Ishikawa (cell line): Measurements from ENCODE around the gene ROBO1.

Experiments
- CEBPB ChIP-seq: IDR thresholded peaks from 2 replicates; pipeline ENCODE4 v1.6.1; 2012
- CREB1 ChIP-seq: IDR thresholded peaks from 2 replicates; pipeline ENCODE4 v1.6.1; 2012; ENCODE audit warnings: low read depth
- EGR1 ChIP-seq: IDR thresholded peaks from 2 replicates; pipeline ENCODE4 v1.6.1; 2012
- EP300 ChIP-seq: IDR thresholded peaks from 2 replicates; pipeline ENCODE4 v1.6.1; 2012; ENCODE audit warnings: borderline replicate concordance
- FOXM1 ChIP-seq: IDR thresholded peaks from 2 replicates; pipeline ENCODE4 v1.6.1; 2012; ENCODE audit warnings: low read depth, borderline replicate concordance
- MAX ChIP-seq: IDR thresholded peaks from 2 replicates; pipeline ENCODE4 v1.6.1; 2012
- NFIC ChIP-seq: IDR thresholded peaks from 2 replicates; pipeline ENCODE4 v1.6.1; 2012
- RAD21 ChIP-seq: IDR thresholded peaks from 2 replicates; pipeline ENCODE4 v1.6.1; 2012; ENCODE audit warnings: low read depth
- REST ChIP-seq: IDR thresholded peaks from 2 replicates; pipeline ENCODE4 v1.6.1; 2012; ENCODE audit warnings: low read depth, mild to moderate bottlenecking
- TAF1 ChIP-seq: IDR thresholded peaks from 2 replicates; pipeline ENCODE4 v1.6.1; 2012; ENCODE audit warnings: low read depth, mild to moderate bottlenecking
- TCF12 ChIP-seq: IDR thresholded peaks from 2 replicates; pipeline ENCODE4 v1.6.1; 2012; ENCODE audit warnings: low read depth
- TEAD4 ChIP-seq: IDR thresholded peaks from 2 replicates; pipeline ENCODE4 v1.6.1; 2012
- USF1 ChIP-seq: IDR thresholded peaks from 2 replicates; pipeline ENCODE4 v1.6.1; 2012
- YY1 ChIP-seq: IDR thresholded peaks from 2 replicates; pipeline ENCODE4 v1.6.1; 2012; ENCODE audit warnings: low read depth
- ZBTB7A ChIP-seq: IDR thresholded peaks from 2 replicates; pipeline ENCODE4 v1.6.1; 2012; ENCODE audit warnings: low read depth

Gene ROBO1

GRCh38 chr3:79636372-79636771 is 131.4 kb downstream of the ROBO1 start:
- TF ChIP-seq FOXM1 (no peak), YY1 (no peak), MAX (no peak), TEAD4 (no peak)

- no peak for TF ChIP-seq TCF12
- TF ChIP-seq TAF1 = no peak
- TF ChIP-seq YY1 = no peak
- no peak for TF ChIP-seq REST
- no peak for TF ChIP-seq CEBPB
- TF ChIP-seq EP300 = no peak
- TF ChIP-seq EGR1 = no peak
- TF ChIP-seq TEAD4 = no peak
- no peak for TF ChIP-seq ZBTB7A
- TF ChIP-seq MAX = no peak
- TF ChIP-seq NFIC = no peak
- no peak for TF ChIP-seq USF1
Measured at GRCh38 chr3:79632842-79633241, 135.0 kb downstream of the ROBO1 start.

- TF ChIP-seq RAD21 = no peak
- no peak for TF ChIP-seq REST
- no peak for TF ChIP-seq CREB1
- no peak for TF ChIP-seq EGR1
- no peak for TF ChIP-seq TAF1
- TF ChIP-seq USF1 = no peak
- TF ChIP-seq TCF12 = peak; percentile 61
- TF ChIP-seq CEBPB = no peak
- TF ChIP-seq ZBTB7A = no peak
- TF ChIP-seq FOXM1 = no peak
- TF ChIP-seq NFIC = peak; percentile 31; the same call in 1 of the 2 replicates
- TF ChIP-seq EP300 = peak; percentile 84
- no peak for TF ChIP-seq MAX
- no peak for TF ChIP-seq YY1
- TF ChIP-seq TEAD4 = peak; percentile 70
Measured at GRCh38 chr3:79618883-79619282, 148.9 kb downstream of the ROBO1 start.

- TF ChIP-seq YY1 (no peak), USF1 (no peak), TAF1 (no peak), EP300 (no peak), TCF12 (no peak), CREB1 (no peak), TEAD4 (no peak), FOXM1 (no peak), REST (no peak), MAX (no peak), CEBPB (no peak), EGR1 (no peak), NFIC (no peak), ZBTB7A (no peak), RAD21 (no peak)
Measured at GRCh38 chr3:79606414-79606813, 161.4 kb downstream of the ROBO1 start.
